22Rv1 (cell line): Measurements from ENCODE around the gene ATXN10.

Experiments
- CTCF ChIP-seq: fragments of 450-650 bp; IDR thresholded peaks from 2 replicates; pipeline ENCODE4 v1.5.1; 2017; ENCODE audit warnings: mild to moderate bottlenecking
- ZFX ChIP-seq: fragments of 450-650 bp; IDR thresholded peaks from 2 replicates; pipeline ENCODE4 v1.6.1; 2017; ENCODE audit warnings: antibody characterized with exemption, borderline replicate concordance

GRCh38 chr22:45649809-45650208 lies 21.8 kb upstream of the ATXN10 start:
- no peak for TF ChIP-seq CTCF
- no peak for TF ChIP-seq ZFX
